OCI-LY1 (cell line): ENCODE results near the gene SLC38A2.

Experiments
- H2AFZ ChIP-seq: fragments of 200-600 bp; sonication (generic), shearing (Covaris generic); 2 replicates; pipeline ENCODE4 v1.6.0; 2014; ENCODE audit warnings: antibody characterized with exemption, mild to moderate bottlenecking, low read length
- H3F3A ChIP-seq: fragments of 200-600 bp; sonication (generic), shearing (Covaris generic); 2 replicates; pipeline ENCODE4 v1.6.0; 2014; ENCODE audit warnings: mild to moderate bottlenecking, antibody characterized with exemption, low read length, moderate library complexity; ENCODE audit not compliant: insufficient read depth
- H3K27ac ChIP-seq: fragments of 200-600 bp; sonication (generic); 2 replicates; pipeline ENCODE4 v1.5.1; 2014; ENCODE audit warnings: low read length, mixed run types, mild to moderate bottlenecking, low read depth; ENCODE audit not compliant: poor library complexity, severe bottlenecking
- H3K27me3 ChIP-seq: fragments of 200-600 bp; sonication (generic); 2 replicates; pipeline ENCODE4 v1.6.0; 2014; ENCODE audit warnings: antibody characterized with exemption, mild to moderate bottlenecking, low read length, moderate library complexity; ENCODE audit not compliant: insufficient read depth
- H3K36me3 ChIP-seq: fragments of 200-600 bp; sonication (generic); 2 replicates; pipeline ENCODE4 v1.6.1; 2014; ENCODE audit warnings: mild to moderate bottlenecking, antibody characterized with exemption, low read length, moderate library complexity, mixed read lengths; ENCODE audit not compliant: insufficient read depth
- H3K4me1 ChIP-seq: fragments of 200-600 bp; sonication (generic); 2 replicates; pipeline ENCODE4 v1.5.1; 2014; ENCODE audit warnings: mild to moderate bottlenecking, low read length, moderate library complexity; ENCODE audit not compliant: insufficient read depth, severe bottlenecking
- H3K4me2 ChIP-seq: fragments of 200-600 bp; sonication (generic), shearing (Covaris generic); 2 replicates; pipeline ENCODE4 v1.6.1; 2014; ENCODE audit warnings: low read length
- H3K4me3 ChIP-seq: fragments of 200-600 bp; sonication (generic); 2 replicates; pipeline ENCODE4 v1.5.1; 2014; ENCODE audit warnings: low read length, low read depth, mild to moderate bottlenecking, mixed read lengths; ENCODE audit not compliant: poor library complexity, severe bottlenecking
- H3K79me2 ChIP-seq: fragments of 200-600 bp; shearing (Covaris generic); 2 replicates; pipeline ENCODE4 v1.6.1; 2016; ENCODE audit warnings: mixed run types, low read length, mixed read lengths; ENCODE audit not compliant: insufficient read depth
- H3K9ac ChIP-seq: fragments of 200-600 bp; sonication (generic), shearing (Covaris generic); 2 replicates; pipeline ENCODE4 v1.6.1; 2014; ENCODE audit warnings: mild to moderate bottlenecking, low read length, mixed read lengths
- H3K9me2 ChIP-seq: fragments of 200-600 bp; sonication (generic), shearing (Covaris generic); 2 replicates; pipeline ENCODE4 v1.6.1; 2014; ENCODE audit warnings: low read depth, mild to moderate bottlenecking, low read length, mixed read lengths
- H3K9me3 ChIP-seq: fragments of 200-600 bp; shearing (Covaris generic); 2 replicates; pipeline ENCODE4 v1.6.1; 2014; ENCODE audit warnings: low read length, mixed read lengths
- H4K20me1 ChIP-seq: fragments of 200-600 bp; sonication (generic), shearing (Covaris generic); 2 replicates; pipeline ENCODE4 v1.6.0; 2016; ENCODE audit warnings: mild to moderate bottlenecking, low read length; ENCODE audit not compliant: insufficient read depth
- CTCF ChIP-seq: fragments of 200-600 bp; sonication (generic), shearing (Covaris generic); IDR thresholded peaks from 2 replicates; pipeline ENCODE4 v1.5.1; 2017; ENCODE audit warnings: mild to moderate bottlenecking, antibody characterized with exemption, low read length, moderate library complexity, mixed read lengths
- EZH2 ChIP-seq: fragments of 200-600 bp; sonication (generic), shearing (Covaris generic); IDR thresholded peaks from 2 replicates; pipeline ENCODE4 v1.8.0; 2017; ENCODE audit warnings: borderline replicate concordance, mixed run types, mild to moderate bottlenecking, antibody characterized with exemption, low read length, moderate library complexity, mixed read lengths

Gene SLC38A2

GRCh38 chr12:46354802-46355199 lies 17.8 kb downstream of the SLC38A2 start:
- H3K4me1 ChIP-seq = no peaks in the 10 kb centered on the region
- H3K27ac ChIP-seq = no peak overlapping the region
- TF ChIP-seq EZH2 (no peak), CTCF (no peak)
- H3K4me2 ChIP-seq = no peak overlapping the region
- no peak overlapping the region for H2AFZ ChIP-seq
- no peak overlapping the region for H3K9ac ChIP-seq
- no peaks in the 10 kb centered on the region for H3K9me3 ChIP-seq
- H3K79me2 ChIP-seq = no peaks in the 10 kb centered on the region
- no peaks in the 10 kb centered on the region for H3K27me3 ChIP-seq
- H3K9me2 ChIP-seq = no peaks in the 10 kb centered on the region
- H3F3A ChIP-seq = peaks cover 13% of the 10 kb centered on the region
- no peaks in the 10 kb centered on the region for H4K20me1 ChIP-seq
- no peak overlapping the region for H3K4me3 ChIP-seq
- peaks cover 17% of the 10 kb centered on the region for H3K36me3 ChIP-seq

GRCh38 chr12:46354111-46354801 lies 18.3 kb downstream of the SLC38A2 start:
- peaks cover 8% of the 10 kb centered on the region for H3F3A ChIP-seq
- H3K9me3 ChIP-seq = no peaks in the 10 kb centered on the region
- no peak overlapping the region for H2AFZ ChIP-seq
- TF ChIP-seq CTCF (peak; percentile 46; the same call in 1 of the 2 replicates), EZH2 (no peak)
- no peak overlapping the region for H3K4me3 ChIP-seq
- no peak overlapping the region for H3K4me2 ChIP-seq
- H3K9ac ChIP-seq = no peak overlapping the region
- peaks cover 11% of the 10 kb centered on the region for H3K36me3 ChIP-seq
- no peaks in the 10 kb centered on the region for H3K79me2 ChIP-seq
- no peaks in the 10 kb centered on the region for H3K4me1 ChIP-seq
- no peaks in the 10 kb centered on the region for H3K9me2 ChIP-seq
- H3K27me3 ChIP-seq = no peaks in the 10 kb centered on the region; the same call in 1 of the 2 replicates
- no peak overlapping the region for H3K27ac ChIP-seq
- no peaks in the 10 kb centered on the region for H4K20me1 ChIP-seq

GRCh38 chr12:46351886-46352650 lies 20.5 kb downstream of the SLC38A2 start:
- no peaks in the 10 kb centered on the region for H3K9me2 ChIP-seq
- H3K4me1 ChIP-seq = no peaks in the 10 kb centered on the region
- H3K36me3 ChIP-seq = no peaks in the 10 kb centered on the region
- no peaks in the 10 kb centered on the region for H3F3A ChIP-seq
- H3K27ac ChIP-seq = no peak overlapping the region
- no peaks in the 10 kb centered on the region for H4K20me1 ChIP-seq
- H3K27me3 ChIP-seq = no peaks in the 10 kb centered on the region; the same call in 1 of the 2 replicates
- H3K79me2 ChIP-seq = no peaks in the 10 kb centered on the region
- no peaks in the 10 kb centered on the region for H3K9me3 ChIP-seq
- no peak overlapping the region for H3K4me3 ChIP-seq
- H2AFZ ChIP-seq = no peak overlapping the region
- H3K9ac ChIP-seq = no peak overlapping the region
- H3K4me2 ChIP-seq = no peak overlapping the region
- TF ChIP-seq EZH2 = no peak
- TF ChIP-seq CTCF = no peak
